DOHH2 (cell line): Measurements from ENCODE around the gene MLC1.

Experiments used
- H3F3A ChIP-seq: fragments of 200-600 bp; sonication (generic), shearing (Covaris generic); 2 replicates; pipeline ENCODE4 v1.6.0; 2016; ENCODE audit warnings: antibody characterized with exemption, mild to moderate bottlenecking; ENCODE audit not compliant: control insufficient read depth, insufficient read depth
- H3K27ac ChIP-seq: fragments of 200-600 bp; sonication (generic); 2 replicates; pipeline ENCODE4 v1.5.1; 2014; ENCODE audit warnings: low read depth, mild to moderate bottlenecking, low read length, moderate library complexity
- H3K27me3 ChIP-seq: fragments of 200-600 bp; sonication (generic); 2 replicates; pipeline ENCODE4 v1.6.1; 2014; ENCODE audit warnings: mild to moderate bottlenecking, low read length, mixed read lengths; ENCODE audit not compliant: control insufficient read depth
- H3K36me3 ChIP-seq: fragments of 200-600 bp; sonication (generic); 2 replicates; pipeline ENCODE4 v1.6.1; 2014; ENCODE audit warnings: mild to moderate bottlenecking, low read length, moderate library complexity, mixed read lengths; ENCODE audit not compliant: control insufficient read depth
- H3K4me1 ChIP-seq: fragments of 200-600 bp; sonication (generic); 2 replicates; pipeline ENCODE4 v1.6.1; 2014; ENCODE audit warnings: mild to moderate bottlenecking, low read length, mixed read lengths; ENCODE audit not compliant: control insufficient read depth
- H3K4me2 ChIP-seq: fragments of 200-600 bp; sonication (generic); 2 replicates; pipeline ENCODE4 v1.6.0; 2014; ENCODE audit warnings: mild to moderate bottlenecking, low read length, moderate library complexity
- H3K4me3 ChIP-seq: fragments of 200-600 bp; sonication (generic); 2 replicates; pipeline ENCODE4 v1.5.1; 2014; ENCODE audit warnings: mild to moderate bottlenecking, low read length, mixed read lengths
- H3K79me2 ChIP-seq: fragments of 200-600 bp; sonication (generic); 2 replicates; pipeline ENCODE4 v1.6.1; 2014; ENCODE audit warnings: mild to moderate bottlenecking, low read length, mixed read lengths; ENCODE audit not compliant: control insufficient read depth
- H3K9me2 ChIP-seq: fragments of 200-600 bp; sonication (generic); replicated peaks from 2 replicates; pipeline ENCODE4 v1.6.1; 2014; ENCODE audit warnings: mild to moderate bottlenecking, low read length, mixed read lengths; ENCODE audit not compliant: control insufficient read depth
- H3K9me3 ChIP-seq: fragments of 200-600 bp; sonication (generic); 2 replicates; pipeline ENCODE4 v1.6.1; 2014; ENCODE audit warnings: antibody characterized with exemption, low read length, mixed read lengths; ENCODE audit not compliant: control insufficient read depth, insufficient read depth
- H4K20me1 ChIP-seq: fragments of 200-600 bp; sonication (generic); 2 replicates; pipeline ENCODE4 v1.6.0; 2014; ENCODE audit warnings: low read depth, mild to moderate bottlenecking, antibody characterized with exemption, low read length, moderate library complexity; ENCODE audit not compliant: control insufficient read depth, insufficient read depth
- EZH2phosphoT487 ChIP-seq: fragments of 200-600 bp; sonication (generic); IDR thresholded peaks from 2 replicates; pipeline ENCODE4 v1.6.1; 2017; ENCODE audit warnings: borderline replicate concordance, mild to moderate bottlenecking, antibody characterized with exemption, low read length, moderate library complexity, mixed read lengths
- TF ChIP-seq, protein P1 (sequence below): fragments of 200-600 bp; sonication (generic); IDR thresholded peaks from one replicate; pipeline ENCODE4 v1.5.1; 2014; ENCODE audit warnings: antibody characterized with exemption, mild to moderate bottlenecking, low read depth, low read length; ENCODE audit not compliant: poor library complexity, severe bottlenecking

Gene MLC1

GRCh38 chr22:50032941-50033601, 52.2 kb downstream of the MLC1 start:
- Histone ChIP-seq H3K4me1 (peaks cover 12% of the 10 kb centered on the region), H3K79me2 (no peaks in the 10 kb centered on the region), H3K36me3 (no peaks in the 10 kb centered on the region), H3F3A (0 out of 2 replicates have a peak, but pooled peaks cover 2% of the 10 kb centered on the region), H3K27me3 (peaks cover 11% of the 10 kb centered on the region; the same call in 1 of the 2 replicates), H3K4me3 (no peak overlapping the region), H3K4me2 (no peak overlapping the region), H4K20me1 (no peaks in the 10 kb centered on the region), H3K27ac (no peak overlapping the region), H3K9me2 (no peaks in the 10 kb centered on the region), H3K9me3 (no peaks in the 10 kb centered on the region)
- TF ChIP-seq EZH2phosphoT487: no peak
- TF ChIP-seq, protein P1, sequence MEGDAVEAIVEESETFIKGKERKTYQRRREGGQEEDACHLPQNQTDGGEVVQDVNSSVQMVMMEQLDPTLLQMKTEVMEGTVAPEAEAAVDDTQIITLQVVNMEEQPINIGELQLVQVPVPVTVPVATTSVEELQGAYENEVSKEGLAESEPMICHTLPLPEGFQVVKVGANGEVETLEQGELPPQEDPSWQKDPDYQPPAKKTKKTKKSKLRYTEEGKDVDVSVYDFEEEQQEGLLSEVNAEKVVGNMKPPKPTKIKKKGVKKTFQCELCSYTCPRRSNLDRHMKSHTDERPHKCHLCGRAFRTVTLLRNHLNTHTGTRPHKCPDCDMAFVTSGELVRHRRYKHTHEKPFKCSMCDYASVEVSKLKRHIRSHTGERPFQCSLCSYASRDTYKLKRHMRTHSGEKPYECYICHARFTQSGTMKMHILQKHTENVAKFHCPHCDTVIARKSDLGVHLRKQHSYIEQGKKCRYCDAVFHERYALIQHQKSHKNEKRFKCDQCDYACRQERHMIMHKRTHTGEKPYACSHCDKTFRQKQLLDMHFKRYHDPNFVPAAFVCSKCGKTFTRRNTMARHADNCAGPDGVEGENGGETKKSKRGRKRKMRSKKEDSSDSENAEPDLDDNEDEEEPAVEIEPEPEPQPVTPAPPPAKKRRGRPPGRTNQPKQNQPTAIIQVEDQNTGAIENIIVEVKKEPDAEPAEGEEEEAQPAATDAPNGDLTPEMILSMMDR: no peak

- H3K27me3 ChIP-seq: peaks cover 11% of the 10 kb centered on the region; the same call in 1 of the 2 replicates
- H3K9me3 ChIP-seq: no peaks in the 10 kb centered on the region
- TF ChIP-seq, protein P1: no peak
- no peak for TF ChIP-seq EZH2phosphoT487
- H3F3A ChIP-seq: no peaks in the 10 kb centered on the region
- H4K20me1 ChIP-seq: no peaks in the 10 kb centered on the region
- H3K9me2 ChIP-seq: no peaks in the 10 kb centered on the region
- H3K36me3 ChIP-seq: no peaks in the 10 kb centered on the region
- H3K27ac ChIP-seq: no peak overlapping the region
- H3K4me1 ChIP-seq: peaks cover 12% of the 10 kb centered on the region
- H3K4me3 ChIP-seq: no peak overlapping the region
- no peak overlapping the region for H3K4me2 ChIP-seq
- H3K79me2 ChIP-seq: no peaks in the 10 kb centered on the region
Observed at GRCh38 chr22:50032109-50032871, 52.9 kb downstream of the MLC1 start.

GRCh38 chr22:50031189-50032091, 53.8 kb downstream of the MLC1 start:
- Histone ChIP-seq H3K36me3 (no peaks in the 10 kb centered on the region), H3K4me1 (peaks cover 12% of the 10 kb centered on the region), H3K9me2 (no peaks in the 10 kb centered on the region), H3K79me2 (no peaks in the 10 kb centered on the region), H3K4me3 (no peak overlapping the region), H3F3A (no peaks in the 10 kb centered on the region), H4K20me1 (no peaks in the 10 kb centered on the region), H3K27me3 (peaks cover 11% of the 10 kb centered on the region; the same call in 1 of the 2 replicates), H3K4me2 (no peak overlapping the region), H3K9me3 (no peaks in the 10 kb centered on the region), H3K27ac (no peak overlapping the region)
- TF ChIP-seq, protein P1: no peak
- no peak for TF ChIP-seq EZH2phosphoT487
